Body of pancreas (tissue), 4 donors: ENCODE measurements around the gene CSNK1A1L.

ENCODE experiments used
- CTCF ChIP-seq, 7 experiments: fragments of 450-650 bp in 4 of 7; fragments of 200-600 bp in 3 of 7; sonication (generic) in 3 of 7; IDR thresholded peaks; one replicate each; pipeline ENCODE4 v1.5.1; 2016 to 2019; ENCODE audit warnings: antibody characterized with exemption in 7 of 7
- POLR2A ChIP-seq, 3 donors: fragments of 450-650 bp; IDR thresholded peaks; one replicate each; pipeline ENCODE4 v1.6.1; 2016; ENCODE audit warnings: antibody characterized with exemption in 3 of 3, mild to moderate bottlenecking in 2 of 3

- TF ChIP-seq POLR2A (IDR thresholded peaks at IDR 0.05) = no peak
- peak in 6 of 7 experiments; percentile 18 to 50 (median 45) for TF ChIP-seq CTCF (IDR thresholded peaks at IDR 0.05)
Observed at GRCh38 chr13:37074703-37075102, 30.8 kb downstream of the CSNK1A1L start.
